ENCODE measurements around the gene SFI1.
"Not testable (repeated sequence)": the region's sequence is repeated elsewhere in the genome, so short reads cannot be mapped to it uniquely, and the experiment has no call there.

GRCh38 chr22:31482470-31482869, 13.9 kb upstream of the SFI1 start:
- not testable (repeated sequence) for TF ChIP-seq POLR2A (IDR thresholded peaks at IDR 0.05)
- TF ChIP-seq, protein P1, sequence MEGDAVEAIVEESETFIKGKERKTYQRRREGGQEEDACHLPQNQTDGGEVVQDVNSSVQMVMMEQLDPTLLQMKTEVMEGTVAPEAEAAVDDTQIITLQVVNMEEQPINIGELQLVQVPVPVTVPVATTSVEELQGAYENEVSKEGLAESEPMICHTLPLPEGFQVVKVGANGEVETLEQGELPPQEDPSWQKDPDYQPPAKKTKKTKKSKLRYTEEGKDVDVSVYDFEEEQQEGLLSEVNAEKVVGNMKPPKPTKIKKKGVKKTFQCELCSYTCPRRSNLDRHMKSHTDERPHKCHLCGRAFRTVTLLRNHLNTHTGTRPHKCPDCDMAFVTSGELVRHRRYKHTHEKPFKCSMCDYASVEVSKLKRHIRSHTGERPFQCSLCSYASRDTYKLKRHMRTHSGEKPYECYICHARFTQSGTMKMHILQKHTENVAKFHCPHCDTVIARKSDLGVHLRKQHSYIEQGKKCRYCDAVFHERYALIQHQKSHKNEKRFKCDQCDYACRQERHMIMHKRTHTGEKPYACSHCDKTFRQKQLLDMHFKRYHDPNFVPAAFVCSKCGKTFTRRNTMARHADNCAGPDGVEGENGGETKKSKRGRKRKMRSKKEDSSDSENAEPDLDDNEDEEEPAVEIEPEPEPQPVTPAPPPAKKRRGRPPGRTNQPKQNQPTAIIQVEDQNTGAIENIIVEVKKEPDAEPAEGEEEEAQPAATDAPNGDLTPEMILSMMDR (IDR thresholded peaks at IDR 0.05): not testable (repeated sequence)

All from thyroid gland (tissue), 4 donors.